HG02973 (cell line): ENCODE data around the gene KLF13.

Source experiments
- ATAC-seq: cut with Tn5 transposase; IDR thresholded peaks from one replicate; pipeline ENCODE4 v1.9.1; 2021; ENCODE audit warnings: moderate library complexity; ENCODE audit not compliant: unreplicated experiment

Gene KLF13

DNA sequence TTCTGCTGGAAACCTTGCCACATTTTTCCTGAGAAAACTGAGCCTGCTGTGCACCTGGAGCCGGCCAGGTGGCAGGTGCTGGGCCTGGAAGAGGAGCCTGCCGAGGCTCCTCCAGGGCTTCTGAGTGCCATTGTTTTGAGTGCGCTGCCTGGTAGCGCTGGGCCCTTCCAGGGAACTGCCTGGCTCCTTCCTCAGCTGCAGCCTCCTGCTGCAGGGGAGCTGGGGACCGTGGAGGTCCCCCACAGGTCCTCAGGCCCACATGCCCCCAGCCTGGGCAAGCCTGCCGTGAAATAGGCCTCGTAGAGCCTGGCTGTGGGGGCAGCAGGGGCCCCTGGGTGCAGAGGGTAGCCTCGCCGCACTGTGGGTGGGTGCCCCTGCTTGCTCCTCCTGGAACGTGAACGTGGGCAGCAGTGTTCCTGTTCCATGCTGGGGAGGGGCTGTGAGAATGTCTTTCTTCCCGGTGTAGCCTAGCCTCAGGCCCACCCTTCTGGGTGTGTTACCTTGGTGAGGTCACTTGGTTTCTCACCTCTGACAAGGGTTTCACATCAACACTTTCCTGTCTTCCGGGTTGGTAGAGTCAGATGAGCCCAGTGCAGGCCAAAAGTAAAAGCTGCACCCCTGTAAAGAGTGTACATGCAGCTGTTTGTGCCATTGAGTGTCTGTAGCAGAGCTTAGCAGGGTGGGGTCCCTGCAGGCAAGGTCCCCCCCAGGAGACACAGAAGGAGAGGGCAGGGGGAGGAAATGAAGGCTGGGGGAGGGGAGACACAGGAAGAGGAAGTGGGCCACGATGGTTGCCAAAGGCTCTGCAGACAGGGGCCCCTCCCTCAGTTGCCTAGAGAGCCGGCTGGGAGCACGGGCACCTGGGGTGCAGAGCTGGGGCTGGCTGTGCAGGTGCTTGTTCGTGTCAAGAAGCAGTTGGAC is 34.5 kb downstream of the KLF13 start:
- peak; percentile 68 for ATAC-seq

DNA sequence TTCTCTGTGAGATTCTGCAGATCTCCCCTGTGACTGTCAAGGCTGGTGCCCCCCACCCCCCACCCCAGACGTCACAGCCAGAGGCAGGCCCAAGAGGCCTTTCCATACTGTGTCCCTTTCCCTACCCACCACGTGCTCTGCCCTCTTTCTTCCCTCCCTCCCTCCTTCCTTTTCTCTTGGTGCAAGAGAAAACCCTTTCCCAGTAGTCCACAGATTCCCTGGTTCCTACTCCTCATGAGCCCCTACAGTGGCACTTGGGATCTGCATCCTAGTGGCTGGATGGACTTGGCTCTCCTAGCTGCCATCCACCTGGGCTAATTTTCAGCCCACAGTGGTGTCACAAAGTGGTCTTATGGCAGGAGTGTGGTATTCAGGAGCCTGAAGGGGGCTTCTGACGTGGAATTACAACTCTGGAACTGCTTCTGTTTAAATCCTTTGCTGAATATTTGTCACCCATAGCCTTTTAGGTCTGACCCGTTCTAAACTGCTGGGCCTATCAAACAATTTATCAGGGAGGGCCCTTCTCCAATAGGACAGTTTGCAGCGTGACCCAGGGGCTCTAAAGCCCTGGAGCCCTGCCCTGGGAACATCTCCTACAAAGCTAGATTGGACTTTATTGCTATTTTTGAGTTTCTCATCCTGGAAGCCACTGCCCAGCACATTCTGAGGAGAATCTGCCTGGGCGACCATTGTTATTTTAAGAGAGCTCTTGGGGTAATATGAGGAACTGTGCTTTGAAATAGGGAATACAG is 35.3 kb downstream of the KLF13 start:
- no peak for ATAC-seq

DNA sequence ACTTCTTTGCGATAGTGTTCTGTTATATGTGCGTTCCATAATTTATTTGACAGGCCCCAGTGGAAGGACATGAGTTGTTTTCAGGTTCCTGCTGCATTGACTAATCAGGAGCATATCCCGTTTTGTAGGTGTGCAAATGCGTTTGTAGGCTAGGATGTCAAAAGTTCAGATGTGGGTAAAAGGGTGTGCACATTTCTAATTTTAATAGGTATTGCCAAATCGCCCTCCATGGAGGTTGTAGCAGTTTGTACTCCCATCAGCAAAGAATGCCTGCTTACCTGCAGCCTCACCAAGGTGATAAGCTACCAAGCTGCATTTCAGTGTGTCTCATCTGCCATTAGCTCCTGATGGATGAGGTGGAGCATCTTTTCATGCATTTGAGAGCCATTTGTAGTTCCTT is 36.3 kb downstream of the KLF13 start:
- no peak for ATAC-seq

DNA sequence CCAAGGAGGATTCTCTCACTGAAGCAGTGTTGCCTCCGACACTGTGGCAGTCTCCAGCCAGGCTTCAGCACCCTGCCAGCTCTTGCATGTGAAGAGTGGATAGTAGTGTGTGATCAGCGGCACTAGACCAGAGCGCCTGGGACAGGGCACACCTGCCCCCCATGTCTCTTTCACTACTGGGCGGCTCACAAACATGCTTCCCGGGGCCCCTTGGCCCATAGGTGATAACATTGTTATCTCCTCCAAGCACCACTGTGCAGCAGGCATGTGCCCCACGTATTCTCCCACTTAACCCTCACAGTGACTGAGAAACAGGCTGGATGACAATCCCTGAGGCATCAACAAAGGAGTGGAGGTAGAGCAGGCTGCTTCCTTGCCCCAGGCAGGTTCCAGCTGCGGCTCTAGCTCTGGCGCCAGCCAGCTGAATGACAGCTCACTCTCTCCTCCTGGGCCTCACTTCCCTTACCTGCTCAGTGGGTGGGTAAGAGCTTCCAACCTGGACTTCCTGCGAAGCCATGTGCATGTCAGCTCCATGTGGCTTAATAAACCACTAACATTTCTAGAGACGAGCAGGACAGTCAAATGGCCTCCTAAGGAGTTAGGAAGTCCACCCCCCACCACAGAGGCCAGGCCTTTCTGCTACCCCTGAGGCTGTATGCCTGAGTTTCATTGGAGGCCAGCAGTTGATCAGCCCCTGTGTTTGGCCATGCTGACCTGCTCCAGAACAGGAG is 37.8 kb downstream of the KLF13 start:
- ATAC-seq, result no peak

DNA sequence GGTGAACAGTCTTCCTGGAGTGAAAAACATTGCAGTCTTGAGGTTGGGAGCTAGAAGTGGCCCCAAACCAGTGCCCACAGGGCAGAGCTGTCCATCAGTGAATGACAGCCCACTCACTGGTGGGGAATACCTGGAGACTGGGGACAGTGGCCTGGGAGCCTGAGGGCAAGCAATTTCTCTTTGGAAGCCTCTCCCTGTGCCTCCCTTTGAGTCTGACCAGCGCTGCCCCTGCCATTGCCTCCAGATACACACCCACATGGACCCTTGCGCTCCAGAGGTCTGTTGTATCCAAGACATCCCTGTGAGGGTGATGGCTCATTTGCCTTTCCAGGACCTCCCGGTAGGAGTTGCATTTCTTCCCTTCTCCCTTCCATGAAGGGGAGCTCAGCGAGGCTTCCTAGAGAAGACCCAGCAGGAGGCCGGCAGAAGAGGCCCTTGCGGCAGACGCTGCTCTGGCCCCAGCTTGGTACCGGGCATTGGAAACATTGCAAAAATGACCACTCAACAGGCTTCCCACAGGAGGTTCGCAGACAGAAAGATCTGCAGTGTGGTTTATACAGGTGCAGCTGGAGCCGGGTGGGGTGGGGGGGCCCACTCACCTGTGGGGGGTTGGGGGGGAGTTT is 38.5 kb downstream of the KLF13 start:
- ATAC-seq, result no peak

DNA sequence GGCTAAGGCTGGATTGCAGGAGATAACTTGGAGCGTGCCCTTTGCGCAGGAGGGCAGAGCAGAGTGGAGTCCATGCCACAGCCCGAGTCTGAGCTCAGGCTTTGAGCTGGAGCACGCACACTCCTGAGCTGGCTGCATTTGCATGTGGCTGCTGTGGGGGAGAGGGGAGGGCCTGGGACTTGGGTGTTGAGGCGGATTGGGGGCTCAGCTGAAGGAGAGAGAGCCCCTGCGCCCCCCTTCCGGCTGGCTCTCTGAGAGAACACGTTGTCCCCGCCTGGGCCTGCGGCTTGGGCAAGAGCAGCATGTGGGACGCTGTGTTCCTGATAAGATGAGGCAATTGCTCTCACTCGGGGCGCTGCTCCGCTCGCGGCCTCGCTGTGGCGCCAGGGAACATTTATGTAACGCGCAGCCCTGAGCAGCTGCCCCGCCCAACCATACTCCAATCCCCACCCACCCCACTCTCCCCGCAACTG is 39.1 kb downstream of the KLF13 start:
- peak; percentile 41 for ATAC-seq

DNA sequence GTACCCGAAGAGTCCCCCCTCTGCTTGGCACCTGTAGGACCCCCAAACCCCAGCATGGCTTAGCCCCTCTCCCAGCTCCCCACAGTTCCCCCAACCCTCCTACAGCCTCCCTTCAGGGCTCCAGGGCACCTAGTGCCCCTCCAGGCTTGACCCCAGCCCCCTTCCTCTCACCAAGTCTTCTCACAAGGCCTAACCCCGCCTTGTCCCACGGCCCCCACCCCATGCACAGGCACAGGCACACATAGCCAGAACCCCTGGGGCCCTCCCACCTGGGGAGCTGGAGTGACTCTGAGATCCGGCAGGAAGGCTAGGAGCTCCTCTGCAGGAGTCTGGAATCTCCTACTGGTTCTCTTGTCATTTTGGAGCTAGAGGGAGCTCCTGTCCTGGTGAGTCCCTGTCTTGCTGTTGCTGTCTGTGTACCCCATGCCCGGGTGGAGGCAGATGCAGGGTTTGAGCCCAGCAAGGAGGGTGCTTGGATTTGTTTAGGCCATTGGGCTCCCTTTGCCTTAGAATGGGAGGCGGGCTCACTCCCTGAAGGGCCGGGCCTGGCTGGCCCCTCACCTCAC is 39.6 kb downstream of the KLF13 start:
- no peak for ATAC-seq

DNA sequence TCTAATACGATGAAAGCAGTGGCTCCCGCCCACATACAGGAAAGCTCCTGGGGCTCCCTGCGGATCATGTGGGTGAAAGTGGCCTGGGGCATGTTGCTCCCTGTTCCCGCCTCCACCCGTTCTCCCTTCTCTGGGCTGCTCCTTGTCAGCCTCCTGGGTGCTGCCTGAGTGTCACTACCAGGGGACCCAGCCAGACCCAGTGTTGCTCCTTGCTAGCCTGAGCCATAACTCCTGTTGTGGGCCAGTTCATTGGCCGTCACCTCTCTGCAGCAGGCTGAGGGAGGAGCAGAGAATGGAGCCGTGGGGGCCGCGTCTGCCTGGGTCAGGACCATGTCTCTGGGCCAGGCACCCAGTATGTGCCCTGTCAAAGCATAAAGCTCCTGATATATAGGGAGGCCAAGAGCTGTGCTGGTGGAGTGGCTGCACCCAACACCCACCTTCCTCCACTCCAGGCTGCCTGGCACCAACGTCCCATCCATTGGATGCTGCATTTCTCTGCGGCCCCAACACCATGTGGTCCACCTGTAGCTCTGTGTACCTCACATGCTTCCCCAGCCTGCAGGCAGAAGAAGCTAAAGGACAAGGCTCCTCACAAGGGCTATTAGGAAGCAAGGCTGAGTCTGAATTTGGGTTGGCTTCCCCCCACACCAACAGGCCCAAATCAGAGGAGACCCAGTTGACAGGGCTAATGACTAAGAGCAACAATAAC is 40.5 kb downstream of the KLF13 start:
- no peak for ATAC-seq

DNA sequence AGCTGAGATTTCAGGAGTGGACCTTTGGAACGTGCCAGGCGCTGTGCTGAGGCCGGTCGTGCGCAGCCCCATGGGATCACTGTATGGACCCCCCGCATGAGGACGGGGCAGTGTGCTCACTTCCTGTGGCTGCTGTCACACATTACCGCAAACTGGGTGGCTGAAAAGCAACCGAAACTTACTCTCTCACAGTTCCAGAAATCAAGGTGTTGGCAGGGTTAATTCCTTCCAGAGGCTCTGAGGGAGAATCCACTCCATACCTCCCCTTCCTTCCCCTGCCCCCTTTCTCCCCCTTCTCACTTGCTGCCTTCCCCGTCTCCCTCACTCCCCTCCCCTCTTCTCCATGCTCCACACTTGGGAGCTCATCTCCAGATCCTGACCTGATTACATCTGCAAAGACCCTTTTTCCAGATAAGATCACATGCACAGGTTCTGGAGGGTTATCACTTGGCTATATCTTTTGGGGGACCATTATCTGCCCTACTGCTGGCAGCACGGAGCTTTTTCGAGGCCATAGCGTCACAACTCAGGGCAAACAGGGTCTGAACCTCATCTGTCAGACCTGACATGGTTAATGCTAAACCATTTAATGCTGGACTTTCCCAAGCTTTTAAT is 41.2 kb downstream of the KLF13 start:
- peak; percentile 40 for ATAC-seq

DNA sequence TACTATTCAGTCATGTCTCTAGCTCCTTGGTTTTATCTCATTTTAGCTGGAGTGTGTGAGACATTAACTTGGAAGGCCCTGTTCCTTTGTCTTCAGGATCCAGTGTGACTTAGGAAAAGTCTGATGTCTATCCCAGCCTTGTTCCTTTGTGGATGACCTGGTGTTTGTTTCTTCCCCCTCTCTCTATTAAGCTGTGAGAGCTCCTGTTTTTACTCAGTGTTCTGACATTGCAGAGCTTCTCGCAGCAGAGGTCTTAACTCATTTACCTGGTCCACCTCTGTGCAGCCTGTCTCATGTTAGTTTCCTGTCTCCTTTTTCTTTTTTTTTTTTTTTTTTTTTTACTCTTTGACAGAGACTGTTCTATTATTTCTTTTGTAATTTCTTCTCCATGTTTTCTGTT is 43.1 kb downstream of the KLF13 start:
- no peak for ATAC-seq

DNA sequence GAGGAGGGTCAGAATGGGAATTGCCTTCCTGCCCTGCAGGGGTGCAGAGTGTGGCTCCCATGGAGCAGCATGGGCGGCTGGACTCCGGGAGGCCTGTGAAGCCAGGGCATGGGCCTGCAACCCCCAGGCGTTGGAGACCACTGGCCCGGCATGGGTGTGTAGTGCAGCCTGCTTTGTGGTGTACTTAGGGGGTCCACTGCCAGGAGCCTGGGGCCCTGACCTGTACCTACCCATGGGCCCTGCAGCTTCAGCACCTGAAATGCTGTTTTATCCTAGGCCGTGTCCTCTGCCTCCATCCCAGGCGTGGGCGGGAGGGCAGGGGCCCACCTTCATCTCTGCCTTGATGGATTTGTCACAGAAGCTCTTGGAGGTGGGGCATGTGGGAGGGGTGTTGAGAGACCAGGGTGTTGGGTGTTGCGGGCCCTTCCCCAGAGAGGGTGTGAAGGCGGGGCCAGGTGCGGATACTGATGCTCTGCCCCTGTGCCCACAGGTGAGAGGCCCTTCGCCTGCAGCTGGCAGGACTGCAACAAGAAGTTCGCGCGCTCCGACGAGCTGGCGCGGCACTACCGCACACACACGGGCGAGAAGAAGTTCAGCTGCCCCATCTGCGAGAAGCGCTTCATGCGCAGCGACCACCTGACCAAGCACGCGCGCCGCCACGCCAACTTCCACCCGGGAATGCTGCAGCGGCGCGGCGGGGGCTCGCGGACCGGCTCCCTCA is 45.0 kb downstream of the KLF13 start:
- no peak for ATAC-seq

DNA sequence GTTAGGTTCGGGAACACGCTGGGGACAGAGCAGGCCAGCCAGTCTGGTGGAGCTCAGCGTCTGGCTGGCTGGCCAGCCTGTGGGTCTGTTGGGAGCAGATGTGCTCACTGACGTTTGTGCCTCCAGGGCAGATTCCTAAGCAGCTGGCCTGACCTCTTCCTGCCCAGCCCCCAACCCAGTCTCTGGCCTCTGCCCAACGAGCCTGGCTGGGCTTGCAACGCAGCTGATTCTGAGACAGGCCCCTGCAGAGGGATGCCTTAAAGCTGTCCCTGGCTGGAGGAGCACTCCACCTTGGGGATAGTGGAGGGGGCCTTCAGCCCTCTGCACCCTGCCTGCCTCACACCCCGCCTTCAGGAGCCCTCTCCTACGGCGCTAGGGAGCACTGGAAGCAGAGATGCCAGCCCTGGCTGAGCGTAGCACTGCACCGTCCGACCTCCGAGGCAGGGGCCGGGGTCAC is 46.0 kb downstream of the KLF13 start:
- no peak for ATAC-seq

DNA sequence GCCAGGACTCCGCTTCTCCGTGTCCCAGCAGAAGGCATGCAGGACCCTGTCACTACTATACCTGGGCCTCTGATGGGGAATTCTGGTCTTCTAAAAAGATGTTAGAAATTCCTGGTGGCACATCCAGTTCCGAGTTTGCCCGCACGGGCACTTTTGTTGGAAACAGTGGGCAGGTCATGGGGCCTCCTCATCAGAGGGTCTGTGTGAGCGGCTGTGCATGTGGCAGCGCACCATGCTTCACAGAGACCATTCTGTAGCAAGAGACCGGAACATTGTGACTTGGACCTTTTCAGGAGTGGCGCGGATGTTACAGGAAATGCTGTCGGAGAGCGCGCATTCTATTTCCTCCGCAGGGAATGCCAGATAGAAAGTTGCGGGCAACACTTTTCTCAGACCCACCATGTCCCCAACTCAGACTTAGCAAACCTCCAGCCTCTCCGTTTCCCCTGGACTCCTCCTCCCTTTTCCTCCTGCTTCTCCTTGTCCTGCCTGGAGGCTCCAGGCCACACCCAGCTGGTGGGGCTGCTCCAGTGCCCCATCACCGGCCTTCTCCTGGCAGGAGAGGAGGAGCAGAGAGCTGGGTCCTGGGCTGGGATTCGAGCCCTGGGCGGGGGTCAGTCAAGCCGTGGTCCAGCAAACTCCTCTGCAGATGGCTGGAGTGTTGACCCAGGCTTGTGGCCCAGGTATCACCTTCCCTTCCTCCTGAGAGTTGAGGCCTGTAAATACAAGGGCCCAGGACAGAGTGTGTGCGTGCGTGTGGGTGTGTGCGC is 46.6 kb downstream of the KLF13 start:
- ATAC-seq, result no peak

DNA sequence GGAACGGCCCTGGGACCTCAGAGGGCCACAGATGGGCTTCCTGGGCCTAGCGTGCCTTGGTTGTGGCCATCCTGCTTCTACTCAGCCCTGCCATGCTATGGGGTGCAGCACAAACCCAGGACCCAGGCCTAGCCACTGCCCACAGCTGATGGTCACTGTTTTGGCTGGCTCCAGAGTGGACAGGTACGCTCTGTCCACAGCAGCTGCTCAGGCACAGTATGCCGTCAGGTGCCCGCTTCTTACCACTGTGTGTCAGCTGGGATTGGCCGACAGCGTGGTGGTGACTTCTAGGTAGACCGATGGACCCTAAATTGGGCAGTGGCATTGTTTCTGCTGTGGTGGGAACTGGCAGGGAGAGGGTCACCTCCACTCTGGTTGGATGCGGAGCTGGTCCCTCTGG is 47.3 kb downstream of the KLF13 start:
- no peak for ATAC-seq

DNA sequence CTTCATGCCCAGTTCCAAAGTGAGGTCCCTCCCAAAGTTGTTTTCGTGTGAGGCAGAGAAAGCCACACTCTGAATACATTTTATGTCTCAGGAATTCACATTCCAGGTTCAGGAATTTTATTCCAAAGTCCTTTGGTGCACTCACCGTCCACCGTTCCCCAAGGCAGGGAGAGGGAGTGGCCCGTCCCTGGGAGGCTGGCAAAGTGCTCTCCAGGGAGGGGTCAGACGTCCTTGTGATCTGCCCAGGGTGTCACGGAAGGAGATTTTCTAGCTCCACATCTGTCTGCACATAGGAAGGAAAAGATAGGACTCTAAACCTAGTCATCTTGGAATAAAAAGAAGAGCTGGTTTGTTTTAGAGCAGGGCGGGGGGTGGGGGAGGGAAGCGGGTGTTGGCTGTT is 47.9 kb downstream of the KLF13 start:
- no peak for ATAC-seq

DNA sequence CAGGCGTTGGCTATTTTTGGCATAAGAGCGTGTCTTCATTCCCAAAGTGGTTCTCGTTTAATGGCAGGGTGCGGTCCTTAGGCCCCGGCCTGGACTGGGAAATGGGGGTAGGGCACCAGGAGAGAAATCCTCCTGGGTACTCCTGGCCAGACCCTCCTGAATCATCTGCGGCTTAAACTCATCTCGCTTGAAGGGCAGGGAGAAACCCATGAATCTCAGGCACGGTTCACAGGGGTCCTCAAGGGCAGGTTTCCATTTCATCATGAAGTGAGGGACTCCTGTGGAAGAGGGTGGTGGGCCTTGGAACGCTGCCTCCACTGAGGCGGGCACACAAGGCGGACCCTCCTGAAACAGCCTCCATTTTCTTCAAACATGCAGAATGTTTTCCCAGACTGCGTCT is 48.4 kb downstream of the KLF13 start:
- no peak for ATAC-seq

DNA sequence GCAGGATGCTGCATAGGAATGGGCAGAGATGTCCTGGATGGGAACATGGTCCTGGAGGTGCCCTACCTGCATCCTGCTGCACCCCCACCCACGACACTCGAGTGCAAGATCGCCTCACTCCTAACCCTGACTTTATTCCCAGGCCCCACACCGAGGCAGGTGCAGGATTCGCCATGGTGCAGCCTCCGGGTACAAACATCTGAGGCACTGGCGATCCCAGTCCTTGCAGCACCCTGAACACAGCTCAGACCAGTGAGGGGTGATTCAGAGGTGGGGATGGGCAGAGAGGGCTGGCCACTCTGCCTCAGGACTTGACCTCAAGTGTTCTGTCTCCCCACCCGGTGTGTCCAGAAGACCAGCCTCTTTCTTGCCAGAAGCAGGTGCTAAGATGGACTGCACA is 49.1 kb downstream of the KLF13 start:
- ATAC-seq, result no peak

DNA sequence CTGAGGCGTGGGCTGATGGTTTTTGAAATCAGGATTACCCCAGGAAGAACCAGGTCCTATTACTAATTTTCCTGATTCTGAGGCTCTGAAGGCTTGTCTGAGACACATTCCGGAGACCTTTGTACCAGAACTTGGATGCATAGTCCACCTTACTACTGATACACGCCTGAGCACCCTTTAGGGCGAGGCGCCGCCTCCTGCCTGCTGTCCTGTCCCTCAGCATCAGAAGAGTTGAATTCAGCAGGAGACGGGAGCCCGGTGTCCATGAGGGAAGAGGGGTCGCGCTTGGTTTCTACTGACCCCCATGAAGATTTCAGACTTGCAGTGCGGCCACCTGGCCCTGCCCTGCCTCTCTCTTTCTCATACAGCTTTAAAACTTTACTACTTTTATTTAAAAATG is 49.9 kb downstream of the KLF13 start:
- ATAC-seq, result no peak
